ENCODE data around the gene STX1B.

The STX1B gene

DNA sequence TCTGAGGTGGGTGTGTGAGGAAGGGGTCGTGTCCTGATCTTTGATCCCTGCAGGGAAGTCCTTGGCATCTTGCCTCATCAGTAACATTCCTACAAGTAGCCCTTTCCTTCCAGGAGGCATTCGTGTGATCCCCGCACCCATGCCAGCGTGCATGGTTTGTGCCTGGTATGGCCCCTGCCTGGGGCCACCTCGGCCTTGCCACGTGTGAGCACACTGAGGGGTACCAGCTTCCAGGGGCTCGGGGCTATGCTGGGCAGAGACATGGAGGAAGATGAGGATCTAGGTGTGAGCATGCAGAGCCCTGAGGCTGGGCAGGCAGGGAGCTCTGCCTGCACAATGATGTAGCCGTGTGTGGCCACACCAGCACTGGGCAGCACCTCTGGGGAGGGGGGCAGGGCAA is 19.4 kb downstream of the STX1B start:
- CTCF ChIA-PET, result interaction anchor here (1.7 kb wide), 1 partner anchor 151 kb away, joined by 5 read pairs; no protein-coding TSS in a partner anchor
- POLR2A ChIA-PET, result no interaction called here
- TF ChIP-seq CTCF (IDR thresholded peaks at IDR 0.05; ENCODE audit: insufficient read depth, low read length, missing control alignments), result no peak
- no peak overlapping the region for H3K4me3 ChIP-seq (ENCODE audit: low read depth, low read length)
- no peak for DNase-seq (ENCODE audit: low read depth, low spot score)

- no peak for TF ChIP-seq CTCF (IDR thresholded peaks at IDR 0.05; ENCODE audit: insufficient read depth, low read length, missing control alignments)
- ChIA-PET POLR2A (no interaction called here), CTCF (no interaction called here)
- DNase-seq (ENCODE audit: low read depth, low spot score), result no peak
- no peak overlapping the region for H3K4me3 ChIP-seq (ENCODE audit: low read depth, low read length)
These were observed 20.3 kb downstream of the STX1B start for GRCh38 chr16:30990105-30990504.

DNA sequence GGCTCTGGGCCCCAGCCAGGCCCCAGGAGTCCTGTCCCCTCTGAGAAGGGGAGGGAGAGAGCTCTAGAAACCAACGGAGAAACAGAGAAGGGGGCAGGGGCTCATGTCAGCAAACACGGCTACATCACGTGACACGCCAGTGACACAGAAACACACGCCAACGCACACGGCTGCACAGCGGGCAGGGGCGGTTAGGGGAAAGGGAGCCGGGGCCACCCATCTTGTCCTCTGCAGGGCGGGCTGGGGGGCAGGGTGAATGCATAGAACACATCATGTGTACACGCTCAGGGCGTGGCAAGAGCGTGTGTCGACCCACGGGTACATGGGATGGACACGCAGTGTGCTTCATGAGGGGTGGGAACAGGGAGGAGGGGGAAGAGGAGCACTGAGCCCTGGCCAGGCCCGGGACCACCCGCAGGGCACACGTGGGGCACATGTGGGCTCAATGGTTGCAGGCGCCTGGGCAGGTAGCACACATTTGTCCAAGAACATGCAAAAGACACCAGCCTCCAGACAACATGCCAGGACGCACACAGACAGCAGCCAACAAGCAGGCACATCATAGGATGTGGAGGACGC is 20.9 kb downstream of the STX1B start:
- TF ChIP-seq CTCF (IDR thresholded peaks at IDR 0.05; ENCODE audit: insufficient read depth, low read length, missing control alignments), result no peak
- POLR2A ChIA-PET, result no interaction called here
- no peak for DNase-seq (ENCODE audit: low read depth, low spot score)
- H3K4me3 ChIP-seq (ENCODE audit: low read depth, low read length), result no peak overlapping the region
- CTCF ChIA-PET, result no interaction called here

DNA sequence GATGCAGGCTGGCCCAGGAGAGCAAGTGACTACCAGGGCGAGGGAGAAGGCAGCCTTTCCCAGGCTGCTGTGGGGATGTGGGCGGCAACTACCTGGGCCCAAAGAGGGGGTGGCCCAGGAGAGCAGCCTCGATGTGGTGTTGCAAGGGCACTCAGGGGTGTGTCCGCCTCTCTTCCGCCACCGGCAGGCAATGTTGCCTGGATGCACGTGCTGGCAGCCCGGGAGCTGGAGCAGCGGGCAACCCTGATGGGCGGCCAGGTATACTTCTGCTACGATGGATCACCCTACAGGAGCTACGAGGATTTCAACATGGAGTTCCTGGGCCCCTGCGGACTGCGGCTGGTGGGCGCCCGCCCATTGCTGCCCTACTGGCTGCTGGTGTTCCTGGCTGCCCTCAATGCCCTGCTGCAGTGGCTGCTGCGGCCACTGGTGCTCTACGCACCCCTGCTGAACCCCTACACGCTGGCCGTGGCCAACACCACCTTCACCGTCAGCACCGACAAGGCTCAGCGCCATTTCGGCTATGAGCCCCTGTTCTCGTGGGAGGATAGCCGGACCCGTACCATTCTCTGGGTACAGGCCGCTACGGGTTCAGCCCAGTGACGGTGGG is 22.8 kb downstream of the STX1B start:
- DNase-seq (ENCODE audit: low read depth, low spot score), result no peak
- TF ChIP-seq CTCF (IDR thresholded peaks at IDR 0.05; ENCODE audit: insufficient read depth, low read length, missing control alignments), result no peak
- ChIA-PET POLR2A (no interaction called here), CTCF (interaction anchor here (1.6 to 7.8 kb wide), 3 partner anchors 21 to 455 kb away, joined by 5 to 141 read pairs (median 98); partner anchors contain the start of genes PRSS53, VKORC1 and ZNF843)
- H3K4me3 ChIP-seq (ENCODE audit: low read depth, low read length), result no peak overlapping the region

- TF ChIP-seq CTCF (IDR thresholded peaks at IDR 0.05; ENCODE audit: insufficient read depth, low read length, missing control alignments), result no peak
- ChIA-PET POLR2A (interaction anchor here (1.1 to 2.2 kb wide), 10 partner anchors 8 to 457 kb away, joined by 3 to 15 read pairs (median 4); partner anchors contain the start of genes FUS, KAT8, ZNF646 and ZNF668), CTCF (interaction anchor here (1.1 to 7.8 kb wide), 21 partner anchors 9 to 882 kb away, joined by 3 to 141 read pairs (median 14); partner anchors contain the start of genes ARMC5, PRSS53, VKORC1 and ZNF646)
- no peak for DNase-seq (ENCODE audit: low read depth, low spot score)
- no peak overlapping the region for H3K4me3 ChIP-seq (ENCODE audit: low read depth, low read length)
These were observed 24.1 kb downstream of the STX1B start for GRCh38 chr16:30986129-30986991.
